Neural cell (in vitro differentiated cells): ENCODE measurements around the gene PLAGL1. TPM values are rescaled to one million over a fixed set of nuclear protein-coding genes. Genes with fewer than 3 reads are reported as not detected.

Experiments used
- H2AFZ ChIP-seq: fragments of 200-600, 300-800 bp; sonication (generic), shearing (Covaris generic); 2 replicates; pipeline ENCODE4 v1.6.0; 2014; ENCODE audit warnings: low read depth, mild to moderate bottlenecking, antibody characterized with exemption, low read length, moderate library complexity
- H3F3A ChIP-seq: fragments of 200-600 bp; shearing (Covaris generic); 2 replicates; pipeline ENCODE4 v1.6.1; 2016; ENCODE audit warnings: mild to moderate bottlenecking, moderate library complexity, mixed read lengths, antibody characterized with exemption, low read length; ENCODE audit not compliant: insufficient read depth, poor library complexity, severe bottlenecking
- H3K27ac ChIP-seq: fragments of 200-600, 300-800 bp; sonication (generic), shearing (Covaris generic); 2 replicates; pipeline ENCODE4 v1.5.1; 2014; ENCODE audit warnings: mild to moderate bottlenecking, low read length, moderate library complexity
- H3K27me3 ChIP-seq: fragments of 300-800, 200-600 bp; sonication (generic), shearing (Covaris generic); 2 replicates; pipeline ENCODE4 v1.6.0; 2014; ENCODE audit warnings: mild to moderate bottlenecking, low read depth, low read length, moderate library complexity; ENCODE audit not compliant: insufficient read depth
- H3K36me3 ChIP-seq: fragments of 300-800, 200-600 bp; sonication (generic), shearing (Covaris generic); 2 replicates; pipeline ENCODE4 v1.5.1; 2014; ENCODE audit warnings: mild to moderate bottlenecking, antibody characterized with exemption, low read length, moderate library complexity; ENCODE audit not compliant: insufficient read depth
- H3K4me2 ChIP-seq: fragments of 300-800, 200-600 bp; sonication (generic), shearing (Covaris generic); 2 replicates; pipeline ENCODE4 v1.6.0; 2014; ENCODE audit warnings: mild to moderate bottlenecking, low read length
- H3K4me3 ChIP-seq: fragments of 300-800, 200-600 bp; sonication (generic), shearing (Covaris generic); 2 replicates; pipeline ENCODE4 v1.5.1; 2014; ENCODE audit warnings: mild to moderate bottlenecking, low read length, moderate library complexity
- H3K79me2 ChIP-seq: fragments of 200-600 bp; shearing (Covaris generic); replicated peaks from 2 replicates; pipeline ENCODE4 v1.6.0; 2014; ENCODE audit warnings: mild to moderate bottlenecking, low read length, moderate library complexity; ENCODE audit not compliant: insufficient read depth
- H3K9ac ChIP-seq: fragments of 300-800, 200-600 bp; sonication (generic), shearing (Covaris generic); 2 replicates; pipeline ENCODE4 v1.6.1; 2016; ENCODE audit warnings: mild to moderate bottlenecking, low read length, mixed read lengths
- H3K9me2 ChIP-seq: fragments of 200-600 bp; shearing (Covaris generic); 2 replicates; pipeline ENCODE4 v1.6.1; 2016; ENCODE audit warnings: mild to moderate bottlenecking, low read length, mixed read lengths; ENCODE audit not compliant: insufficient read depth
- H3K9me3 ChIP-seq: fragments of 200-600, 300-800 bp; sonication (generic), shearing (Covaris generic); 2 replicates; pipeline ENCODE4 v1.6.1; 2016; ENCODE audit warnings: mild to moderate bottlenecking, mixed run types, low read length, moderate library complexity, mixed read lengths
- H4K20me1 ChIP-seq: fragments of 200-600 bp; shearing (Covaris generic); 2 replicates; pipeline ENCODE4 v1.6.1; 2016; ENCODE audit warnings: mild to moderate bottlenecking, mixed run types; ENCODE audit not compliant: insufficient read depth
- CTCF ChIP-seq: fragments of 450-650 bp; IDR thresholded peaks from 2 replicates; pipeline ENCODE4 v1.5.1; 2014; ENCODE audit warnings: antibody characterized with exemption, mild to moderate bottlenecking, moderate library complexity; ENCODE audit not compliant: poor library complexity, severe bottlenecking
- EP300 ChIP-seq: fragments of 450-650 bp; conservative IDR thresholded peaks from 2 replicates; pipeline ENCODE4 v1.6.1; 2014; ENCODE audit warnings: antibody characterized with exemption, mild to moderate bottlenecking, moderate library complexity; ENCODE audit not compliant: poor library complexity, severe bottlenecking
- EZH2 ChIP-seq: fragments of 200-600, 300-800 bp; shearing (Covaris generic), sonication (generic); IDR thresholded peaks from 2 replicates; pipeline ENCODE4 v1.6.1; 2014; ENCODE audit warnings: antibody characterized with exemption, low read length, borderline replicate concordance, mild to moderate bottlenecking; ENCODE audit not compliant: insufficient read depth, poor library complexity, severe bottlenecking
- MXI1 ChIP-seq: fragments of 450-650 bp; conservative IDR thresholded peaks from 2 replicates; pipeline ENCODE4 v1.6.1; 2014; ENCODE audit warnings: antibody characterized with exemption, mild to moderate bottlenecking; ENCODE audit not compliant: poor library complexity, severe bottlenecking
- POLR2AphosphoS5 ChIP-seq: IDR thresholded peaks from 2 replicates; pipeline ENCODE4 v1.6.1; 2012
- RAD21 ChIP-seq: fragments of 450-650 bp; conservative IDR thresholded peaks from 2 replicates; pipeline ENCODE4 v1.6.1; 2014; ENCODE audit warnings: antibody characterized with exemption, mild to moderate bottlenecking, moderate library complexity
- REST ChIP-seq: IDR thresholded peaks from 2 replicates; pipeline ENCODE4 v1.6.1; 2012; ENCODE audit warnings: borderline replicate concordance
- SMC3 ChIP-seq: fragments of 450-650 bp; conservative IDR thresholded peaks from 2 replicates; pipeline ENCODE4 v1.6.1; 2014; ENCODE audit warnings: antibody characterized with exemption, mild to moderate bottlenecking, moderate library complexity; ENCODE audit not compliant: poor library complexity
- TAF1 ChIP-seq: IDR thresholded peaks from 2 replicates; pipeline ENCODE4 v1.6.1; 2012; ENCODE audit warnings: low read depth
- polyA plus RNA-seq: library from polyadenylated mRNA; depleted of rRNA; stranded (reverse); fragments of >200 nt; gene quantifications from 2 replicates; pipeline ENCODE4 v1.2.3, GENCODE V29; 2014

The PLAGL1 gene
- polyA plus RNA-seq, 1 donor from 2014 or later, result 22.3 TPM

GRCh38 chr6:144036835-144037195 lies 28.8 kb upstream of the PLAGL1 start:
- H4K20me1 ChIP-seq, result no peaks in the 10 kb centered on the region
- TF ChIP-seq REST, result no peak
- TF ChIP-seq RAD21, result no peak
- TF ChIP-seq MXI1, result no peak
- no peak for TF ChIP-seq EP300
- no peak for TF ChIP-seq CTCF
- no peak for TF ChIP-seq TAF1
- TF ChIP-seq EZH2, result no peak
- no peak for TF ChIP-seq POLR2AphosphoS5
- no peak for TF ChIP-seq SMC3
- no peaks in the 10 kb centered on the region for H3K9me2 ChIP-seq
- H3K9me3 ChIP-seq, result no peaks in the 10 kb centered on the region
- H2AFZ ChIP-seq, result no peak overlapping the region
- H3K9ac ChIP-seq, result no peak overlapping the region
- H3F3A ChIP-seq, result no peaks in the 10 kb centered on the region
- no peaks in the 10 kb centered on the region for H3K27me3 ChIP-seq
- H3K4me2 ChIP-seq, result no peak overlapping the region
- H3K27ac ChIP-seq, result no peak overlapping the region
- no peaks in the 10 kb centered on the region for H3K79me2 ChIP-seq
- no peak overlapping the region for H3K4me3 ChIP-seq
- no peaks in the 10 kb centered on the region for H3K36me3 ChIP-seq

- no peak overlapping the region for H3K4me3 ChIP-seq
Observed at GRCh38 chr6:144036064-144036834, 28.2 kb upstream of the PLAGL1 start.

More at GRCh38 chr6:144036064-144036834, 28.2 kb upstream of the PLAGL1 start:
- H3K4me2 ChIP-seq, result no peak overlapping the region
- no peak overlapping the region for H3K9ac ChIP-seq
- no peaks in the 10 kb centered on the region for H3K36me3 ChIP-seq
- no peaks in the 10 kb centered on the region for H4K20me1 ChIP-seq
- no peaks in the 10 kb centered on the region for H3K27me3 ChIP-seq
- no peak overlapping the region for H2AFZ ChIP-seq
- no peak overlapping the region for H3K27ac ChIP-seq
- no peaks in the 10 kb centered on the region for H3K9me3 ChIP-seq
- H3K79me2 ChIP-seq, result no peaks in the 10 kb centered on the region
- TF ChIP-seq REST (no peak), TAF1 (no peak), CTCF (no peak), SMC3 (no peak), POLR2AphosphoS5 (no peak), EZH2 (no peak), RAD21 (no peak), EP300 (no peak), MXI1 (no peak)
- no peaks in the 10 kb centered on the region for H3F3A ChIP-seq
- no peaks in the 10 kb centered on the region for H3K9me2 ChIP-seq
